ENCODE results near the gene PEX5L. TPM values are rescaled to one million over a fixed set of nuclear protein-coding genes. Genes with fewer than 3 reads are reported as not detected.

The PEX5L gene
- 1 to 10 TPM in 1 of 4 donors, not detected in 3; 7.9 TPM for total RNA-seq

GRCh38 chr3:180036671-180037455 lies at the start of gene PEX5L:
PEX5L (minus strand) TSS chr3:180036937; CDS start chr3:180036599, 338 bp downstream.
- Histone ChIP-seq H3K9me3 (no peaks in the 10 kb centered on the region), H3K36me3 (no peaks in the 10 kb centered on the region), H3K4me1 (peaks cover 0 to 15% (median 5%) of the 10 kb centered on the region in 3 donors), H3K4me3 (peak within 1 kb of the TSS in 1 of 2 donors; percentile 38), H3K27ac (no peak within 1 kb of the TSS), H3K27me3 (peaks cover 92% of the 10 kb centered on the region)
- TF ChIP-seq EP300 (IDR thresholded peaks at IDR 0.05): no peak
- no peak for TF ChIP-seq CTCF (IDR thresholded peaks at IDR 0.05)
- TF ChIP-seq POLR2AphosphoS5 (IDR thresholded peaks at IDR 0.05): no peak
- TF ChIP-seq POLR2A (IDR thresholded peaks at IDR 0.05): no peak
- 0 to 3% methylated on average over 15 to 20 of the region's 96 CpGs for WGBS, 2 donors (ENCODE audit: low coverage in 1 of 2)
- peak; percentile 22 for ATAC-seq

- TF ChIP-seq CTCF (IDR thresholded peaks at IDR 0.05) (no peak), POLR2AphosphoS5 (IDR thresholded peaks at IDR 0.05) (no peak), POLR2A (IDR thresholded peaks at IDR 0.05) (no peak), EP300 (IDR thresholded peaks at IDR 0.05) (no peak)
- no peaks in the 10 kb centered on the region for H3K36me3 ChIP-seq
- H3K4me3 ChIP-seq: no peak overlapping the region
- H3K27me3 ChIP-seq: no peaks in the 10 kb centered on the region
- H3K9me3 ChIP-seq: peaks cover 0 to 3% (median 0%) of the 10 kb centered on the region in 3 donors
- no peak overlapping the region for H3K27ac ChIP-seq
- no CpG with 5 or more reads among the region's 2 CpGs for WGBS, 2 donors (ENCODE audit: low coverage in 1 of 2)
- ATAC-seq: no peak
- no peaks in the 10 kb centered on the region for H3K4me1 ChIP-seq
These were observed 48.5 kb upstream of the PEX5L start for GRCh38 chr3:180085122-180085710.

- H3K27me3 ChIP-seq: no peaks in the 10 kb centered on the region
- WGBS, 2 donors (ENCODE audit: low coverage in 1 of 2): 56 to 80% methylated on average over 2 of the region's 2 CpGs
- no peaks in the 10 kb centered on the region for H3K9me3 ChIP-seq
- no peak overlapping the region for H3K4me3 ChIP-seq
- H3K27ac ChIP-seq: no peak overlapping the region
- ATAC-seq: no peak
- no peaks in the 10 kb centered on the region for H3K4me1 ChIP-seq
- no peaks in the 10 kb centered on the region for H3K36me3 ChIP-seq
- no peak for TF ChIP-seq CTCF (IDR thresholded peaks at IDR 0.05)
- no peak for TF ChIP-seq EP300 (IDR thresholded peaks at IDR 0.05)
- TF ChIP-seq POLR2A (IDR thresholded peaks at IDR 0.05): no peak
- TF ChIP-seq POLR2AphosphoS5 (IDR thresholded peaks at IDR 0.05): no peak
These were observed 46.0 kb upstream of the PEX5L start for GRCh38 chr3:180082699-180083098.

- H3K27me3 ChIP-seq: no peaks in the 10 kb centered on the region
- H3K4me3 ChIP-seq: no peak overlapping the region
- no peaks in the 10 kb centered on the region for H3K4me1 ChIP-seq
- ATAC-seq: no peak
- H3K36me3 ChIP-seq: no peaks in the 10 kb centered on the region
- no peak overlapping the region for H3K27ac ChIP-seq
- TF ChIP-seq POLR2A (IDR thresholded peaks at IDR 0.05): no peak
- no peak for TF ChIP-seq CTCF (IDR thresholded peaks at IDR 0.05)
- TF ChIP-seq EP300 (IDR thresholded peaks at IDR 0.05): no peak
- no peak for TF ChIP-seq POLR2AphosphoS5 (IDR thresholded peaks at IDR 0.05)
- no peaks in the 10 kb centered on the region for H3K9me3 ChIP-seq
- no CpG with 5 or more reads among the region's 2 CpGs for WGBS, 2 donors (ENCODE audit: low coverage in 1 of 2)
These were observed 41.9 kb upstream of the PEX5L start for GRCh38 chr3:180078592-180078991.

- TF ChIP-seq POLR2A (IDR thresholded peaks at IDR 0.05) (no peak), CTCF (IDR thresholded peaks at IDR 0.05) (no peak), EP300 (IDR thresholded peaks at IDR 0.05) (no peak), POLR2AphosphoS5 (IDR thresholded peaks at IDR 0.05) (no peak)
- no peaks in the 10 kb centered on the region for H3K4me1 ChIP-seq
- no peaks in the 10 kb centered on the region for H3K9me3 ChIP-seq
- no peak for ATAC-seq
- no peaks in the 10 kb centered on the region for H3K27me3 ChIP-seq
- H3K4me3 ChIP-seq: no peak overlapping the region
- no peak overlapping the region for H3K27ac ChIP-seq
- no peaks in the 10 kb centered on the region for H3K36me3 ChIP-seq
These were observed 36.8 kb upstream of the PEX5L start for GRCh38 chr3:180073561-180073960.

All from gastroesophageal sphincter (tissue), 4 donors.